Measurements from ENCODE around the gene SYT15.

Gene SYT15

GRCh38 chr10:46544989-46545791, 33.7 kb upstream of the SYT15 start:
- no peak for FAIRE-seq

GRCh38 chr10:46545861-46546590, 32.9 kb upstream of the SYT15 start:
- FAIRE-seq = no peak

GRCh38 chr10:46546591-46547540, 32.1 kb upstream of the SYT15 start:
- no peak for FAIRE-seq

- FAIRE-seq = no peak
Observed at GRCh38 chr10:46547541-46548497, 31.1 kb upstream of the SYT15 start.

- FAIRE-seq = no peak
Observed at GRCh38 chr10:46548498-46549090, 30.3 kb upstream of the SYT15 start.

GRCh38 chr10:46549171-46550075, 29.5 kb upstream of the SYT15 start:
- FAIRE-seq = no peak

GRCh38 chr10:46550076-46550790, 28.7 kb upstream of the SYT15 start:
- FAIRE-seq = no peak

GRCh38 chr10:46550795-46551700, 27.9 kb upstream of the SYT15 start:
- no peak for FAIRE-seq

- FAIRE-seq = no peak
Observed at GRCh38 chr10:46551701-46552525, 27.0 kb upstream of the SYT15 start.

GRCh38 chr10:46552526-46553237, 26.2 kb upstream of the SYT15 start:
- no peak for FAIRE-seq

- FAIRE-seq = no peak
Observed at GRCh38 chr10:46553238-46554049, 25.5 kb upstream of the SYT15 start.

GRCh38 chr10:46554166-46554781, 24.7 kb upstream of the SYT15 start:
- FAIRE-seq = no peak

- no peak for FAIRE-seq
Observed at GRCh38 chr10:46555366-46555712, 23.6 kb upstream of the SYT15 start.

GRCh38 chr10:46555713-46556514, 23.0 kb upstream of the SYT15 start:
- FAIRE-seq = no peak

Measured in colon (tissue), 2 donors.